Mesothelial cell of epicardium (in vitro differentiated cells): ENCODE measurements around the gene FOXA3. TPM values are rescaled to one million over a fixed set of nuclear protein-coding genes. Genes with fewer than 3 reads are reported as not detected.

ENCODE experiments used
- DNase-seq, 2 experiments: peaks; one replicate each; pipeline ENCODE4 v3.0.0; 2021; ENCODE audit warnings: low spot score in 2 of 2; ENCODE audit not compliant: unreplicated experiment in 2 of 2
- H3K27ac Mint-ChIP-seq: 2 replicates; pipeline ENCODE4 v1.8.0; 2021; ENCODE audit warnings: mixed read lengths
- H3K27me3 Mint-ChIP-seq: 2 replicates; pipeline ENCODE4 v1.8.0; 2021; ENCODE audit warnings: low read depth, mixed read lengths
- H3K36me3 Mint-ChIP-seq: 2 replicates; pipeline ENCODE4 v1.8.0; 2021; ENCODE audit warnings: mixed read lengths
- H3K4me1 Mint-ChIP-seq: 2 replicates; pipeline ENCODE4 v1.8.0; 2021; ENCODE audit warnings: mixed read lengths
- H3K4me3 Mint-ChIP-seq: 2 replicates; pipeline ENCODE4 v1.8.0; 2021; ENCODE audit warnings: mild to moderate bottlenecking, moderate library complexity, mixed read lengths
- H3K9me3 Mint-ChIP-seq: 2 replicates; pipeline ENCODE4 v1.8.0; 2021; ENCODE audit warnings: mixed read lengths
- total RNA-seq: library from RNA; stranded (reverse); gene quantifications from 3 replicates; pipeline ENCODE4 v1.2.1, GENCODE V29; 2021
- TF ChIP-seq, protein P1 (sequence below): fragments of 200-600 bp; sonication (generic); IDR thresholded peaks from one replicate; pipeline ENCODE4 v1.5.0; 2021; ENCODE audit warnings: antibody characterized with exemption; ENCODE audit not compliant: unreplicated experiment

The FOXA3 gene
- total RNA-seq, 1 donor from 2014 or later = not detected

DNA sequence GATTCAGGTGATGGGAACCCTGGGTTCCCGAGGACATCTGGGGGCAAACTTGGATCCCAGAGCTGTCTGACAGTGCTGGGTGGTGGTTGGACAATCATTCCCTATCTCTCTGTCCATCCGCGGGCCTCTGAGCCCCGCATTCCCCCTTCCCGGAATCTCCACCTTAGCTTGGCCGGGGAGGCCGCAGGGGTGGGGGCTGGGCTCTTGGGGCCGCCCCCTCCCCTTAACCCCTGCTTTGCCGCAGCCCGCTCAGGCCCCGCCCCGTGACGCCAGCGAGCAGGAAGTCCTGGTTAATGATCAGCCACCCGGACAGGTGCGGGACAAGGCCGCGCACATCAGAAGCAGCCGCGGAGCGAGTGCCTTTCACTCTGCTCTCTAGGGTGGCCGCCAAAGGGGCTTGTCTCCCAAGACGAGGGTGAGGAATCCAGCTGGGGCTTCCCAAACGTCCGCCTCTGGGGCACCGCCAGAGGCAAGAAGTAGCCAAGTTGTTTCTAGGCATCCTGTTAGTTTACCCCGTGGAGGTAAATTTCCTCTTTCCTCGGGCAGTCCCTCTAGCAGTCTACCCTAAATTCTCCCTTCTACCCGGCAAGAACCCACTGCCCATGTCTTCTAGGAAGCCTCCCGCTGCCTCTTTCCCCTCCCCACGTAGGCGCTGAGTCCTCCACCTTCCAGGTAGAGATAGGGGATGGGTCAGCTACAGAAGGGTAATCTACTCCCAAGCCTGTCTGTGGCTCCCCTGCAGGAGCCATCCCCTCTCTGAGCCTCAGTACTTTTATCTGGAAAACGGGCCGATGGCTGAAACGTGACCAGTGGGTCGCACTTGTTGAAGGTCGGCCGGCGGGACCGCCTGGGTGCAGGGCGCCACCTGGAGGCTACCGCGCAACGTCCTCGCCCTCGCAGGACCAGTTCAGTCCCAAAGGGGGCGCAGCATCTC, 18.8 kb downstream of the FOXA3 start:
- peaks cover 3% of the 10 kb centered on the region for H3K36me3 Mint-ChIP-seq
- TF ChIP-seq, protein P1, sequence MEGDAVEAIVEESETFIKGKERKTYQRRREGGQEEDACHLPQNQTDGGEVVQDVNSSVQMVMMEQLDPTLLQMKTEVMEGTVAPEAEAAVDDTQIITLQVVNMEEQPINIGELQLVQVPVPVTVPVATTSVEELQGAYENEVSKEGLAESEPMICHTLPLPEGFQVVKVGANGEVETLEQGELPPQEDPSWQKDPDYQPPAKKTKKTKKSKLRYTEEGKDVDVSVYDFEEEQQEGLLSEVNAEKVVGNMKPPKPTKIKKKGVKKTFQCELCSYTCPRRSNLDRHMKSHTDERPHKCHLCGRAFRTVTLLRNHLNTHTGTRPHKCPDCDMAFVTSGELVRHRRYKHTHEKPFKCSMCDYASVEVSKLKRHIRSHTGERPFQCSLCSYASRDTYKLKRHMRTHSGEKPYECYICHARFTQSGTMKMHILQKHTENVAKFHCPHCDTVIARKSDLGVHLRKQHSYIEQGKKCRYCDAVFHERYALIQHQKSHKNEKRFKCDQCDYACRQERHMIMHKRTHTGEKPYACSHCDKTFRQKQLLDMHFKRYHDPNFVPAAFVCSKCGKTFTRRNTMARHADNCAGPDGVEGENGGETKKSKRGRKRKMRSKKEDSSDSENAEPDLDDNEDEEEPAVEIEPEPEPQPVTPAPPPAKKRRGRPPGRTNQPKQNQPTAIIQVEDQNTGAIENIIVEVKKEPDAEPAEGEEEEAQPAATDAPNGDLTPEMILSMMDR = peak; percentile 78
- H3K27ac Mint-ChIP-seq = peak overlapping the region; percentile 49
- H3K9me3 Mint-ChIP-seq = no peaks in the 10 kb centered on the region
- DNase-seq = peak in 1 of 2 experiments; percentile 85
- H3K4me3 Mint-ChIP-seq = peak overlapping the region; percentile 71
- no peaks in the 10 kb centered on the region for H3K27me3 Mint-ChIP-seq
- H3K4me1 Mint-ChIP-seq = peaks cover 25% of the 10 kb centered on the region

DNA sequence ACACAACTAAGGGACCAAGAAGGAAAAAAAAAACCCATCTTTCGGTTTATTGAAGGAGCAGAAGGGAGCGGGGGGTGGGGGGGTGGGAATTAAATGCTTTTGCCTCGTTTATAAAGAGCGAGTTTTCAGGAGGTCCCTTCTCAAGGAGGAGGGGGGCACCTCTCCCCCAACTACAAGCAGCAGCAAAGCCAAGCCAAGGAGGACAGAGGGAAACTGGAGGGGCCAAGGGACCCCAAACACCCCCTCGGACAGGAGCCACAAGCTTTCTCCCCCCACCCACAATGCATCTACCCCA, 19.4 kb downstream of the FOXA3 start:
- Mint-ChIP-seq H3K9me3 (no peaks in the 10 kb centered on the region), H3K27ac (peak overlapping the region; percentile 49), H3K4me1 (peaks cover 25% of the 10 kb centered on the region), H3K4me3 (peak overlapping the region; percentile 71), H3K27me3 (no peaks in the 10 kb centered on the region), H3K36me3 (peaks cover 3% of the 10 kb centered on the region)
- TF ChIP-seq, protein P1 = no peak
- DNase-seq = no peak

DNA sequence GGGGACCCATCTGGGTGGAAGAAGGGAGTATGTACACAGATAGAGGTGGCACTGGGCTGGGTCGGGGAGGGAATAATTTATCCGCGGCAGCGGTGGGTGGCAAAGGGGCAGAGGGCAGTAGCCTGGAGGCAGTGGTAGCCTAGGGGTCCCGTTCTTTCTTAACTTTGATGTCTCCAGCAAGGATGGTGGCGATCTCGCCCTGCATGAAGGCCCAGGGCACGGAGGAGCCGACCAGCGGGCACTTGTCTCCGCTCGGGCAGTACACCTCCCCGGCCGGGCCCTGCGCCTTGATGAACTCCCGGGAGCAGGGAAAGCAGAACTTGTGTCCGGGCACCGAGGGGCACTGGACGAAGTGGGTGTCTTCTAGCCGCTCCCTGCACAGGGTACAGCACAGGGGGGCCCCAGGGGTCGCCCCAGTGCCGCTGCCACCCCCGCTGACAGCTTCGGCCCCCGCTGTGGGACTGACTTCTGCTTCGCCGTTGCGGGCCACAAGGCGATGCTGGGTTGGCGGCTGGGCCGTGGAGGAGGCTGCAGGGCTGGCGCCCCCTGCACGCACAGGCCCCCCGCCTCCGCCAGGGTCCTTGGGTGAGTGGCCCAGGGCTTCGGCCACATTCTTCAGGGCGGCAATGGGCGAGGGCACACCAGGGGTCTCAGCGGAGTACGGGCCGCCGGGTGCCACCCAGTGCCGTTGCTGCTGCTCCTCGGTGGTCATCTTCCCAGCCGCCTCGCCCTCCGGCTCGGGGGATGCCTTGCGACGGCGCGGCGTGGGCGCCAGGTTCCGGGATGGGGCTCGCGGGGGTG, 20.0 kb downstream of the FOXA3 start:
- no peak overlapping the region for H3K27ac Mint-ChIP-seq

DNA sequence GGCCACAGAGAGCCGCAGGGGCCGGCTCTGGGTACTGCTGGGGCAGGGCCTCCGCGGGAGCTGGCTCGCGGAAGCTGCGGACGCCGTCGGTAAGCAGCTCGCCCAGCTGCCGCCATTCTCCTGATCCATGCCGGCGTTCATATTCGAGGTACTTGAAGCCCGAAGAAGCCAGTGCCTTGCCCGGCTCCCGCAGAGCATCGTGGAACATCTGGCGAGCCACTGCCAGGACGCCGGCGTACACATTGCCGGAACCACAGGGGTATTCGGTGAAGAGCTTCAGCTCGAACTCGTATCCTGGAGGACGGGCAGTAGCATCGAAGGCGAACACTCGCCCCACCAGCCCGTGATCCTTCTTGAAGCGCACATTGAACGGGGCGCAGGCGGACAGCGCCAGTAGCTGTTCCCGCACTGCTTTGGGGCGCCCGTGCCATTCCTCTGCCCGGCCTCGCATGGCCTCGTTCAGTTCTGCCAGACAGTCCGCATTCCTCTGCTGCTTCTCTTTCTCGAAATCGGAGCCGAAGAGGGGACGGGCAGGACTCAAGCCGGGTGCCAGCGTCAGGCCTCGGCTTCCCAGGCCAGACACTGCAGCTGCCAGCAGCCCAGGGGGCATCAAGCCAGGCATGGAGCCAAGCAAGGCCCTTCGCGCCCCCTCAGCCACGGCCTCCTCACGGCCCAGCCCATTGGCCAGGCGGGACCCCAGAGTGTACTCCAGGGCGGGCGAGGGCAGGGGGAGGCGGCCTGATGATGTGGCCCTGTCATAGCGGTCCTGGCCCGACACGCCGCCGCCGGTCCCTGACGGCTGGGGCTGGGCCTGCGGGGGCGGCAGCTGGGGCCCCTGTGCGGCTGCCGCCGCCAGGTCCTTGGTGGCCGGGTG, 20.8 kb downstream of the FOXA3 start:
- Mint-ChIP-seq H3K4me1 (peaks cover 25% of the 10 kb centered on the region), H3K36me3 (peaks cover 3% of the 10 kb centered on the region), H3K27me3 (no peaks in the 10 kb centered on the region), H3K4me3 (peak overlapping the region; percentile 59), H3K27ac (no peak overlapping the region), H3K9me3 (no peaks in the 10 kb centered on the region)
- DNase-seq = no peak
- TF ChIP-seq, protein P1 = no peak

More for the DNA sequence above, 20.0 kb downstream of the FOXA3 start:
- peaks cover 25% of the 10 kb centered on the region for H3K4me1 Mint-ChIP-seq
- H3K4me3 Mint-ChIP-seq = peak overlapping the region; percentile 71
- TF ChIP-seq, protein P1 = no peak
- peaks cover 3% of the 10 kb centered on the region for H3K36me3 Mint-ChIP-seq
- H3K9me3 Mint-ChIP-seq = no peaks in the 10 kb centered on the region
- H3K27me3 Mint-ChIP-seq = no peaks in the 10 kb centered on the region
- no peak for DNase-seq
